DND-41 (cell line): ENCODE data around the gene TBPL1.

Experiments
- ATAC-seq: fragments of 200-7000 bp; cut with Tn5 transposase; 3 replicates; pipeline ENCODE4 v1.9.1; 2021; ENCODE audit warnings: low read depth; ENCODE audit not compliant: insufficient read depth
- DNase-seq: peaks from one replicate; pipeline ENCODE4 v3.0.0-alpha.2; 2020
- H2AFZ ChIP-seq: 2 replicates; pipeline ENCODE4 v1.6.0; 2012; ENCODE audit warnings: low read depth, low read length
- H3K27ac ChIP-seq: 2 replicates; pipeline ENCODE4 v1.5.1; 2012; ENCODE audit warnings: low read length, inconsistent platforms
- H3K27me3 ChIP-seq: fragments of 200-600 bp; sonication (generic); 2 replicates; pipeline ENCODE4 v1.6.0; 2012; ENCODE audit warnings: low read length, mild to moderate bottlenecking, inconsistent platforms; ENCODE audit not compliant: insufficient read depth, poor library complexity
- H3K36me3 ChIP-seq: 2 replicates; pipeline ENCODE4 v1.5.1; 2012; ENCODE audit warnings: low read length, inconsistent platforms; ENCODE audit not compliant: insufficient read depth
- H3K4me1 ChIP-seq: 2 replicates; pipeline ENCODE4 v1.5.1; 2012; ENCODE audit warnings: mild to moderate bottlenecking, low read length; ENCODE audit not compliant: insufficient read depth
- H3K4me2 ChIP-seq: 2 replicates; pipeline ENCODE4 v1.6.0; 2012; ENCODE audit warnings: mild to moderate bottlenecking, moderate library complexity, low read length, inconsistent platforms; ENCODE audit not compliant: insufficient read depth
- H3K4me3 ChIP-seq, 2 experiments: fragments of 200-600 bp in 1 of 2; shearing (Covaris generic) in 1 of 2; 2 replicates each; pipeline ENCODE4 v1.5.1; 2012 to 2016; ENCODE audit warnings: inconsistent platforms in 2 of 2, low read length in 2 of 2, mild to moderate bottlenecking in 2 of 2, low read depth in 1 of 2, moderate library complexity in 1 of 2
- H3K79me2 ChIP-seq: 2 replicates; pipeline ENCODE4 v1.6.0; 2012; ENCODE audit warnings: low read length, inconsistent platforms; ENCODE audit not compliant: insufficient read depth
- H3K9ac ChIP-seq: 2 replicates; pipeline ENCODE4 v1.6.0; 2012; ENCODE audit warnings: low read depth, mild to moderate bottlenecking, inconsistent platforms, low read length, moderate library complexity
- H3K9me3 ChIP-seq: 2 replicates; pipeline ENCODE4 v1.5.1; 2012; ENCODE audit warnings: low read length, moderate library complexity, mild to moderate bottlenecking, inconsistent platforms; ENCODE audit not compliant: insufficient read depth, severe bottlenecking
- H4K20me1 ChIP-seq: 2 replicates; pipeline ENCODE4 v1.6.0; 2012; ENCODE audit warnings: low read length; ENCODE audit not compliant: insufficient read depth
- CTCF ChIP-seq: IDR thresholded peaks from 2 replicates; pipeline ENCODE4 v1.5.1; 2012; ENCODE audit warnings: borderline replicate concordance, low read length, moderate library complexity, mild to moderate bottlenecking; ENCODE audit not compliant: poor library complexity, severe bottlenecking; ENCODE audit errors: extremely low read depth
- EZH2 ChIP-seq: IDR thresholded peaks from 3 replicates; pipeline ENCODE4 v1.6.1; 2012; ENCODE audit warnings: borderline replicate concordance, low read depth, mild to moderate bottlenecking, moderate library complexity, low read length, inconsistent platforms; ENCODE audit not compliant: severe bottlenecking

TBPL1 gene

GRCh38 chr6:133995758-133996157 lies 42.7 kb downstream of the TBPL1 start:
- Histone ChIP-seq H3K27me3 (no peaks in the 10 kb centered on the region), H4K20me1 (no peaks in the 10 kb centered on the region), H3K4me2 (no peak overlapping the region), H3K4me1 (no peaks in the 10 kb centered on the region), H3K36me3 (no peaks in the 10 kb centered on the region), H2AFZ (no peak overlapping the region), H3K9ac (no peak overlapping the region), H3K4me3 (no peak overlapping the region), H3K27ac (no peak overlapping the region), H3K79me2 (no peaks in the 10 kb centered on the region), H3K9me3 (no peaks in the 10 kb centered on the region)
- DNase-seq (no peak), ATAC-seq (no peak)
- TF ChIP-seq CTCF (no peak), EZH2 (no peak)

- no peaks in the 10 kb centered on the region for H3K36me3 ChIP-seq
- H4K20me1 ChIP-seq = no peaks in the 10 kb centered on the region
- DNase-seq (no peak), ATAC-seq (no peak)
- H3K9ac ChIP-seq = no peak overlapping the region
- H3K27ac ChIP-seq = no peak overlapping the region
- H3K79me2 ChIP-seq = no peaks in the 10 kb centered on the region
- H2AFZ ChIP-seq = no peak overlapping the region
- H3K4me2 ChIP-seq = no peak overlapping the region
- H3K4me3 ChIP-seq = no peak overlapping the region
- H3K27me3 ChIP-seq = no peaks in the 10 kb centered on the region
- TF ChIP-seq CTCF = no peak
- TF ChIP-seq EZH2 = no peak
- H3K9me3 ChIP-seq = no peaks in the 10 kb centered on the region
- H3K4me1 ChIP-seq = no peaks in the 10 kb centered on the region
Observed at GRCh38 chr6:133997267-133997666, 44.2 kb downstream of the TBPL1 start.

- no peaks in the 10 kb centered on the region for H4K20me1 ChIP-seq
- DNase-seq (no peak), ATAC-seq (no peak)
- no peak overlapping the region for H3K4me3 ChIP-seq
- H3K9me3 ChIP-seq = no peaks in the 10 kb centered on the region
- no peak overlapping the region for H3K9ac ChIP-seq
- H3K27me3 ChIP-seq = peaks cover 6% of the 10 kb centered on the region
- H3K79me2 ChIP-seq = no peaks in the 10 kb centered on the region
- no peak overlapping the region for H3K4me2 ChIP-seq
- H2AFZ ChIP-seq = no peak overlapping the region
- no peaks in the 10 kb centered on the region for H3K4me1 ChIP-seq
- H3K36me3 ChIP-seq = no peaks in the 10 kb centered on the region
- H3K27ac ChIP-seq = no peak overlapping the region
- no peak for TF ChIP-seq EZH2
Observed at GRCh38 chr6:133999305-133999704, 46.3 kb downstream of the TBPL1 start.

- no peak for ATAC-seq
- TF ChIP-seq CTCF (no peak), EZH2 (no peak)
Observed at GRCh38 chr6:134000443-134000842, 47.4 kb downstream of the TBPL1 start.

More at GRCh38 chr6:134000443-134000842, 47.4 kb downstream of the TBPL1 start:
- no peaks in the 10 kb centered on the region for H4K20me1 ChIP-seq
- H3K9me3 ChIP-seq = no peaks in the 10 kb centered on the region
- no peaks in the 10 kb centered on the region for H3K79me2 ChIP-seq
- H3K9ac ChIP-seq = no peak overlapping the region
- DNase-seq = no peak
- peaks cover 6% of the 10 kb centered on the region for H3K27me3 ChIP-seq
- H3K27ac ChIP-seq = no peak overlapping the region
- no peak overlapping the region for H3K4me3 ChIP-seq
- no peak overlapping the region for H3K4me2 ChIP-seq
- H2AFZ ChIP-seq = no peak overlapping the region
- H3K36me3 ChIP-seq = no peaks in the 10 kb centered on the region
- H3K4me1 ChIP-seq = no peaks in the 10 kb centered on the region
